Stimulated activated CD8-positive, alpha-beta memory T cell treated with anti-CD3 and anti-CD28 coated beads, Interleukin-4, amount 100 ng/mL, for 1 hour (primary cell): Measurements from ENCODE around the gene TNIP2.
"Not testable (repeated sequence)": the region's sequence is repeated elsewhere in the genome, so short reads cannot be mapped to it uniquely, and the experiment has no call there.

Experiments
- DNase-seq, 2 donors: peaks; one replicate each; pipeline ENCODE4 v3.0.0-alpha.2; 2020; ENCODE audit warnings: low read depth in 2 of 2, low spot score in 1 of 2

TNIP2 gene

GRCh38 chr4:2794486-2795299 lies 38.6 kb upstream of the TNIP2 start:
- DNase-seq = no peak

- no peak for DNase-seq
These were observed 37.7 kb upstream of the TNIP2 start for GRCh38 chr4:2793586-2794485.

- DNase-seq = no peak
These were observed 36.8 kb upstream of the TNIP2 start, which contains the start of gene SH3BP2 for GRCh38 chr4:2792711-2793585. Gene SH3BP2, plus strand, starts transcription at chr4:2793085. Its CDS starts 27,533 bp downstream, at chr4:2820618.

- no peak for DNase-seq
These were observed 36.2 kb upstream of the TNIP2 start for GRCh38 chr4:2792396-2792710.

- DNase-seq = no peak
These were observed 35.6 kb upstream of the TNIP2 start for GRCh38 chr4:2791518-2792395.

GRCh38 chr4:2790583-2791517 lies 34.7 kb upstream of the TNIP2 start:
- DNase-seq = no peak

- DNase-seq = no peak
These were observed 33.9 kb upstream of the TNIP2 start for GRCh38 chr4:2789793-2790582.

GRCh38 chr4:2789351-2789750 lies 33.2 kb upstream of the TNIP2 start:
- DNase-seq = no peak

GRCh38 chr4:2788532-2789103 lies 32.5 kb upstream of the TNIP2 start:
- no peak for DNase-seq

GRCh38 chr4:2788101-2788500 lies 32.0 kb upstream of the TNIP2 start:
- no peak for DNase-seq

GRCh38 chr4:2787230-2788100 lies 31.3 kb upstream of the TNIP2 start:
- DNase-seq = no peak

- no peak for DNase-seq
These were observed 30.7 kb upstream of the TNIP2 start for GRCh38 chr4:2786794-2787229.

- peak in 1 of 2 donors; percentile 31 for DNase-seq
These were observed 30.1 kb upstream of the TNIP2 start for GRCh38 chr4:2786152-2786671.

GRCh38 chr4:2785613-2786012 lies 29.5 kb upstream of the TNIP2 start:
- no peak for DNase-seq

- no peak for DNase-seq
These were observed 27.7 kb upstream of the TNIP2 start for GRCh38 chr4:2783790-2784189.

GRCh38 chr4:2781911-2782310 lies 25.8 kb upstream of the TNIP2 start:
- DNase-seq = no peak

- DNase-seq = not testable (repeated sequence)
These were observed 24.5 kb upstream of the TNIP2 start for GRCh38 chr4:2780643-2781042.
